ENCODE data around the gene TRAFD1. TPM values are rescaled to one million over a fixed set of nuclear protein-coding genes. Genes with fewer than 3 reads are reported as not detected.

Gene TRAFD1
- total and polyA plus RNA-seq, 2 of the 8 experiments (the other 6 are each of a cell fraction or from before 2014, with no cell fraction given) = 18.1 to 33.1 TPM

- TF ChIP-seq CEBPB (IDR thresholded peaks at IDR 0.05; ENCODE audit: low read depth, low read length) = no peak
- TF ChIP-seq FOSL1 (IDR thresholded peaks at IDR 0.05; ENCODE audit: insufficient read depth, low read depth, low read length) = no peak
- no peak for TF ChIP-seq BRCA1 (IDR thresholded peaks at IDR 0.05; ENCODE audit: low read depth, low read length)
- TF ChIP-seq TAF7 (optimal IDR thresholded peaks at IDR 0.05; ENCODE audit: borderline replicate concordance, low read depth, low read length) = no peak
- CTCF ChIA-PET (ENCODE audit: partially characterized antibody) = interaction anchor here (0.6 kb wide), 1 partner anchor 1604 kb away, joined by 3 read pairs; no protein-coding TSS in a partner anchor
These were observed 15.4 kb downstream of the TRAFD1 start for GRCh38 chr12:112140728-112141127.

More at GRCh38 chr12:112140728-112141127, 15.4 kb downstream of the TRAFD1 start:
- Histone ChIP-seq H4K91ac (replicated peaks; ENCODE audit: insufficient read length, low read length) (no peak overlapping the region), H3K23ac (ENCODE audit: insufficient read length) (no peak overlapping the region), H2BK5ac (ENCODE audit: low read depth, low read length) (no peak overlapping the region), H4K8ac (ENCODE audit: extremely low read depth, insufficient read depth, low read length) (no peak overlapping the region), H2BK20ac (ENCODE audit: low read length) (no peak overlapping the region), H2BK15ac (ENCODE audit: low read length) (no peak overlapping the region), H4K5ac (ENCODE audit: insufficient read length, low read depth, low read length) (no peak overlapping the region), H3K79me1 (ENCODE audit: low read depth, low read length) (no peaks in the 10 kb centered on the region), H3K27me3 (replicated peaks in 1 of 4; ENCODE audit: control insufficient read depth in 3 of 4, extremely low read depth in 1 of 4, insufficient read depth in 3 of 4, low read length in 3 of 4) (no peaks in the 10 kb centered on the region), H3K18ac (ENCODE audit: extremely low read depth, low read length) (no peak overlapping the region), H3K4me1 (replicated peaks in 1 of 4; ENCODE audit: control insufficient read depth in 3 of 4, insufficient read depth in 4 of 4, low read length in 3 of 4) (no peaks in the 10 kb centered on the region), H3K36me3 (ENCODE audit: control insufficient read depth in 2 of 4, insufficient read depth in 4 of 4, low read length in 3 of 4) (peaks cover 3 to 39% (median 30%) of the 10 kb centered on the region in 4 experiments; a peak in 6 of 8 replicates), H3K23me2 (ENCODE audit: low read depth, low read length) (no peaks in the 10 kb centered on the region; the same call in 1 of the 2 replicates), H2BK12ac (ENCODE audit: low read depth, low read length) (no peak overlapping the region), H3K14ac (ENCODE audit: insufficient read length) (no peak overlapping the region), H3K56ac (replicated peaks; ENCODE audit: insufficient read length, low read depth, low read length) (no peak overlapping the region), H4K20me1 (replicated peaks in 1 of 2; ENCODE audit: control insufficient read depth in 1 of 2, insufficient read depth in 2 of 2, low read length in 2 of 2) (no peaks in the 10 kb centered on the region), H2BK120ac (replicated peaks; ENCODE audit: low read depth, low read length) (no peak overlapping the region), H2AK5ac (ENCODE audit: low read depth, low read length) (no peak overlapping the region), H3K4ac (replicated peaks; ENCODE audit: insufficient read length, low read depth, low read length) (no peak overlapping the region), H3K4me2 (ENCODE audit: insufficient read depth in 1 of 2, low read depth in 2 of 2, low read length in 2 of 2) (no peak overlapping the region), H2AFZ (ENCODE audit: low read length) (no peak overlapping the region), H3K27ac (ENCODE audit: low read depth, low read length) (no peak overlapping the region), H3K79me2 (ENCODE audit: control insufficient read depth in 1 of 2, insufficient read depth in 2 of 2, low read length in 2 of 2) (no peaks in the 10 kb centered on the region), H3K9me3 (ENCODE audit: insufficient read depth in 2 of 2, low read depth in 1 of 2, low read length in 1 of 2) (no peaks in the 10 kb centered on the region), H3K4me3 (ENCODE audit: extremely low read depth in 1 of 4, insufficient read depth in 2 of 4, low read depth in 3 of 4, low read length in 4 of 4) (no peak overlapping the region), H3K9ac (replicated peaks in 1 of 4; ENCODE audit: extremely low read depth in 1 of 4, low read depth in 3 of 4, low read length in 3 of 4) (no peak overlapping the region)
- no peak for FAIRE-seq
- 97% methylated on average over 5 of the region's 5 CpGs; no CpG with 5 or more reads in 1 of the 2 experiments for WGBS, 2 experiments (ENCODE audit: extremely low coverage in 1 of 2, insufficient coverage in 1 of 2, insufficient read length in 1 of 2, insufficient replicate concordance in 2 of 2, low coverage in 1 of 2, low lambda C conversion rate in 2 of 2, missing lambda C conversion rate in 1 of 2)
- POLR2A ChIA-PET (ENCODE audit: partially characterized antibody) = interaction anchor here (1.4 kb wide), 1 partner anchor 13 kb away, joined by 4 read pairs; no protein-coding TSS in a partner anchor
- no peak for DNase-seq (ENCODE audit: low read depth in 1 of 2, low spot score in 2 of 2)

Measured in H1 (cell line).